ENCODE data around the gene FAIM. TPM values are rescaled to one million over a fixed set of nuclear protein-coding genes. Genes with fewer than 3 reads are reported as not detected.

The FAIM gene
- total and polyA plus RNA-seq, 2 of the 8 experiments (the other 6 are each of a cell fraction or from before 2014, with no cell fraction given) = 1.2 to 7.1 TPM

DNA sequence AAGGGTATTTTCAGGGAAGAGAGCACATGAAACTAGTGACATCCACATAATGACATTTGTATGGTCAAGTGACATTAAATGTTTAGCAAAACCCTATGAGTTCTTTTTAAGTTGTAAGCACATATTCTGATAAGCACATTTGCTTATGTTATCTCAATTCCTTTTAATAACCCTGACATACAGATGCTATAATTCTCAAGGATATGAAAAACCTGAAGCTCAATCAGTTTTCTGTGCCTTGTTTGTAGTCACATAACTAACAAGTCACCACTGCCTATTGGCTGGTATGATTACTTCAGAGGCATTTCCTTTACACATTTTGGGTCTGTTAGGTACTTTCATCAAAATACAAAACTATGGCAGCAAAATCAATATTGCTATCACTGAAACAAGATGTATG lies 74.1 kb downstream of the FAIM start:
- Histone ChIP-seq H3K79me2 (ENCODE audit: control insufficient read depth in 1 of 2, insufficient read depth in 2 of 2, low read length in 2 of 2) (no peaks in the 10 kb centered on the region), H3K27me3 (replicated peaks in 1 of 4; ENCODE audit: control insufficient read depth in 3 of 4, extremely low read depth in 1 of 4, insufficient read depth in 3 of 4, low read length in 3 of 4) (no peaks in the 10 kb centered on the region), H3K23me2 (ENCODE audit: low read depth, low read length) (no peaks in the 10 kb centered on the region), H4K5ac (ENCODE audit: insufficient read length, low read depth, low read length) (no peak overlapping the region), H3K4me3 (ENCODE audit: extremely low read depth in 1 of 4, insufficient read depth in 2 of 4, low read depth in 3 of 4, low read length in 4 of 4) (no peak overlapping the region), H3K18ac (ENCODE audit: extremely low read depth, low read length) (no peak overlapping the region), H2BK15ac (ENCODE audit: low read length) (no peak overlapping the region), H3K9me3 (ENCODE audit: insufficient read depth in 2 of 2, low read depth in 1 of 2, low read length in 1 of 2) (no peaks in the 10 kb centered on the region), H3K4ac (replicated peaks; ENCODE audit: insufficient read length, low read depth, low read length) (no peak overlapping the region), H4K8ac (ENCODE audit: extremely low read depth, insufficient read depth, low read length) (no peak overlapping the region), H3K79me1 (ENCODE audit: low read depth, low read length) (no peaks in the 10 kb centered on the region), H3K23ac (ENCODE audit: insufficient read length) (no peak overlapping the region), H2AK5ac (ENCODE audit: low read depth, low read length) (no peak overlapping the region), H2BK20ac (ENCODE audit: low read length) (no peak overlapping the region), H2BK12ac (ENCODE audit: low read depth, low read length) (no peak overlapping the region), H3K14ac (ENCODE audit: insufficient read length) (no peak overlapping the region), H3K4me2 (ENCODE audit: insufficient read depth in 1 of 2, low read depth in 2 of 2, low read length in 2 of 2) (no peak overlapping the region), H4K91ac (replicated peaks; ENCODE audit: insufficient read length, low read length) (no peak overlapping the region), H2AFZ (ENCODE audit: low read length) (no peak overlapping the region), H2BK5ac (ENCODE audit: low read depth, low read length) (no peak overlapping the region), H3K36me3 (ENCODE audit: control insufficient read depth in 2 of 4, insufficient read depth in 4 of 4, low read length in 3 of 4) (peaks cover 0 to 23% (median 5%) of the 10 kb centered on the region in 4 experiments; a peak in 4 of 8 replicates), H3K9ac (replicated peaks in 1 of 4; ENCODE audit: extremely low read depth in 1 of 4, low read depth in 3 of 4, low read length in 3 of 4) (no peak overlapping the region), H2BK120ac (replicated peaks; ENCODE audit: low read depth, low read length) (no peak overlapping the region), H3K56ac (replicated peaks; ENCODE audit: insufficient read length, low read depth, low read length) (no peak overlapping the region), H4K20me1 (replicated peaks in 1 of 2; ENCODE audit: control insufficient read depth in 1 of 2, insufficient read depth in 2 of 2, low read length in 2 of 2) (no peaks in the 10 kb centered on the region), H3K4me1 (replicated peaks in 1 of 4; ENCODE audit: control insufficient read depth in 3 of 4, insufficient read depth in 4 of 4, low read length in 3 of 4) (no peaks in the 10 kb centered on the region), H3K27ac (ENCODE audit: low read depth, low read length) (no peak overlapping the region)
- no peak for DNase-seq (ENCODE audit: low read depth in 1 of 2, low spot score in 2 of 2)
- ChIA-PET CTCF (ENCODE audit: partially characterized antibody) (interaction anchor here (0.8 to 2.8 kb wide), 3 partner anchors 88 to 266 kb away, joined by 3 to 8 read pairs (median 4); partner anchors contain the start of gene CEP70), POLR2A (ENCODE audit: partially characterized antibody) (no interaction called here)
- FAIRE-seq = no peak
- TF ChIP-seq RXRA (IDR thresholded peaks at IDR 0.05; ENCODE audit: insufficient read depth, low read depth, low read length) (no peak), TBP (IDR thresholded peaks at IDR 0.05; ENCODE audit: low read depth, low read length) (no peak)

Other genes with a start within 250 kb of the FAIM start
- 7.0 and 7.3 TPM in 2 replicates for gene ESYT3, start 174.2 kb upstream of the FAIM start, total RNA-seq (2021; fragmentation: NEBNext Ultra II Directional; extraction: Animal tissue kit (Norgen Biotek cat#: 25700))
- 4.3 and 4.4 TPM in 2 replicates for gene ESYT3, start 174.2 kb upstream of the FAIM start, polyA plus RNA-seq (2011; rRNA removed)
- 23.6 and 26.2 TPM in 2 replicates for gene CEP70, start 14.5 kb upstream of the FAIM start, total RNA-seq (2021; fragmentation: NEBNext Ultra II Directional; extraction: Animal tissue kit (Norgen Biotek cat#: 25700))
- 2.8 and 3.9 TPM in 2 replicates for gene CEP70, start 14.5 kb upstream of the FAIM start, polyA plus RNA-seq (2011; rRNA removed)
- gene PIK3CB, start 226.2 kb downstream of the FAIM start, total RNA-seq (2021; fragmentation: NEBNext Ultra II Directional; extraction: Animal tissue kit (Norgen Biotek cat#: 25700)) = 33.0 and 35.2 TPM in 2 replicates
- gene PIK3CB, start 226.2 kb downstream of the FAIM start, polyA plus RNA-seq (2011; rRNA removed) = 7.1 and 8.3 TPM in 2 replicates